NOMO-1 treated with dmso at 0.1 percent for 144 hours (cell line): ENCODE results near the gene AGTPBP1.
A peak's percentile ranks its signal among the peaks of the same experiment; 100 is the strongest.
"Not testable (repeated sequence)": the region's sequence is repeated elsewhere in the genome, so short reads cannot be mapped to it uniquely, and the experiment has no call there.

Experiments used
- DNase-seq: peaks from one replicate; lab custom pipeline; 2025; ENCODE audit not compliant: unreplicated experiment; lab: John Stamatoyannopoulos, UW

The AGTPBP1 gene

DNA sequence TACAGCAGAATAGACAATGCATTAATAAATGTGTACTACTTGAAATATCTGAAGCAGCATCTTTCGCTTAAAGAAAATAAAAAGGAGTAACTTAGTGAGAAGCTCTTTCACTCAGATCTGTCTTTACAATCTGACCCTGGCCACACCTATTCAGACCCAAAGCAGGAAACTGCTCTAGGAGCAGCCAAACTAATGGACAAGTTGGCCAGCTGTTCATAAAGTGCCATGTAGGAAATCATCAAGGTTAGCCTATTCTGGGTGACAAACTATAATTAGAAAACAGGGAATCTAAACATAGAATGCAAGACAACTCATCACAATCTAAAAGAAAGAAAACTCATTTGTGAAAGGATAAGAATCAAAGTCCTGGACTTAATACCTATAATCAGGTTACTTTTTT, 101.3 kb downstream of the AGTPBP1 start:
- DNase-seq: no peak

GRCh38 chr9:85639675-85640186, 102.0 kb downstream of the AGTPBP1 start:
- no peak for DNase-seq

- no peak for DNase-seq
These were observed 109.9 kb downstream of the AGTPBP1 start for GRCh38 chr9:85631809-85632208.

GRCh38 chr9:85630676-85631075, 111.1 kb downstream of the AGTPBP1 start:
- DNase-seq: no peak

DNA sequence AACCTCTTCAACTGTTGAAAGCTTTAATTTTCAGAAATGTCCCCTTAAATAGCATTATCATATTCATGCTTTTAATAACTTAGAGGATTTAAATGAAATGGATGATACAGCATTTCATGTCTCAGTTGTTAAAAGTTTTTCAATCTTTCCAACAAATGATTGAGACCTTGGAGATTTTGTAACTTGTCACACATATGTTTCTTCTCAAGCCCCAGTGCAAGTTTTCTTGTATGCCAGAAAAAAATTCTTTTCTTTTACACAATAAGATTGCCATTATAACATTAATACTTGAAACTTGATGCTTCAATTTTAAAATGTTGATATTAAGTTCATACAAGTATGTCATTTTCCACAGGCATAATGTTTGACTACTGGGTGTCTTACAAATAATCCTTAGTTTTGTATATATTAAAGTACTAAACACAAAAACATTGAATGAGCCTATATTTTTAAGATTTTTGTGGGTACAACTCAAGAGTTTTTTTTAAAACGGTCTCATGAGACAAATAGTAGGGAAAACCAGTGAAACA, 124.5 kb downstream of the AGTPBP1 start:
- DNase-seq: no peak

DNA sequence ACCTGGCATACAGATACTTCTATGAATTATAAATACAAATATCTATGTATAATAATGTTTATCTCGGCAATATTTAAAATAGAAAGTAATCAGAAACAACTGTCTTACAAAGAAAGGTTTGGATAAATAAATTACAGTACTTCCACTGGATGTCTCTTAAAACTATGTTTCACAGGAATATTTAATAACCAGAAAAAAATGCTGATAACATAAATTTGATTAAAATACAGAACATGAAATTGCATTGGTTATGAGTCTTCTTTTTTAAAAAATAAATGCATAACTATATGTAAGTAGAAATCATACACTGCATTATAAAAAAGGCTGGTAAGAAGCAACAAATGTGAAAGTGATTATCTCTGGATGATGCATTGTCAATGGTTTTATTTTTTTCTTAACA, 126.0 kb downstream of the AGTPBP1 start:
- DNase-seq: no peak

GRCh38 chr9:85610074-85610860, 131.5 kb downstream of the AGTPBP1 start:
- peak; percentile 2 for DNase-seq

DNA sequence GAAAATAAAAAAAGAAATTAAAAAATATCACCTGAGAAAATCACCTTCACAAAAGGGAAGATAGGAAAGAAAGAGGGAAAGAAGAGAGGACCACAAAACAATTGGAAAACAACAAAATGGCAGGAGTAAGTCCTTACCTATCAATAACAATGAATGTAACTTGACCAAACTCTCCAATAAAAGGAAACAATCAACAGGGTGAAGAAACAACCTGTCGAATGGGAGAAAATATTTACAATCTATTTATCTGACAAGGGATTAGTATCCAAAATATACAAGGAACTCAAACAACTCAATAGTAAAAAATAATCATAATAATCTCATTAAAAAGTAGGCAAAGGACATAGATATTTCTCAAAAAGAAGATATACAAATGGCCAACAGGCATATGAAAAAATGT, 135.8 kb downstream of the AGTPBP1 start:
- DNase-seq: no peak

GRCh38 chr9:85603936-85604335, 137.8 kb downstream of the AGTPBP1 start:
- DNase-seq: no peak

GRCh38 chr9:85602742-85603141, 139.0 kb downstream of the AGTPBP1 start:
- DNase-seq: no peak

DNA sequence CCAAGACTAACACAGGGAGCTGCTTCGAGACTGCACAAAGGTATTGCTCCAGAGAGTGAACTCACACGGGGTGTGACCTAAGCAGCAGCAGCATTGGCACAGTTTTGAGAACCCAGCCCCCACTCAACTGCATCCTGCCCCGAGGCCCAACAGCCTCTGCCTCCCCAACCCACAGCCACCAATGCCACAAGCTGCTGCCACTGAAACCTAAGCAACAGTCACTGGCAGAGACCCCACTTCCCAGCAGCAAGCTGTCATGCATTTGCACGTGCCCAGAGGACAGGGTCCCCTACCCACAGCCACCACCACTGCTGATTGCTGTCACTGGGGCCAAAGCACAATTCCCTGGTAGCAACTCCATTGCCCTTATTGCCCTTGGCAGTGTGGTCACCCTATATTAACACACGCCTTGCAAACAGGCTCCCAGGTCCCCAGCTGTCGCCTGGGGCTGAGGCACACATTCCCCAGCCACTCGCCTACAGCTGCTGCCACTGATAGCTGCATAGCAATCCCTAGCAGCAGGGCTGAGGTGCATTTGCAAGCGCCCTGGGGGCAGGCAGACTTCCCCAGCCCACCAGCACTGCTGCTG, 141.0 kb downstream of the AGTPBP1 start:
- DNase-seq: no peak

- no peak for DNase-seq
These were observed 142.1 kb downstream of the AGTPBP1 start for GRCh38 chr9:85599540-85600105.

DNA sequence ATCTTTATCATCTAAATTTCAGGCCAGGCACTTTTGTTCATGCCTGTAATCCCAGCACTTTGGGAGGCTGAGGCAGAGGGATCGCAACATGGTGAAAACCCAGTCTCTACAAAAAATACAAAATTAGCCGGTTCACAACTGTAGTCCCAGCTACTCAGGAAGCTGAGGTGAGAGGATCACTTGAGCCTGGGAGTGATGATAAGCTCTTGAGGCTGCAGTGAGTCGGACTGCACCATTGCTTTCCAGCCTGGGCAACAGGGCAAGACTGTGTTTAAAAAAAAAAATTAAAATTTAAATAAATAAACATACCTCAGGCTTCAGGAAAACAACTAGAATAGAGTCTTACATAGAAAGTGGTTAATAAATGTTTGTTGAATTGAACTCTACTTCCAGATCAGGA, 147.4 kb downstream of the AGTPBP1 start:
- DNase-seq: no peak

GRCh38 chr9:85586684-85587083, 155.1 kb downstream of the AGTPBP1 start:
- no peak for DNase-seq

- no peak for DNase-seq
These were observed 164.3 kb downstream of the AGTPBP1 start for GRCh38 chr9:85577353-85577952.

- no peak for DNase-seq
These were observed 165.9 kb downstream of the AGTPBP1 start for GRCh38 chr9:85575868-85576267.

DNA sequence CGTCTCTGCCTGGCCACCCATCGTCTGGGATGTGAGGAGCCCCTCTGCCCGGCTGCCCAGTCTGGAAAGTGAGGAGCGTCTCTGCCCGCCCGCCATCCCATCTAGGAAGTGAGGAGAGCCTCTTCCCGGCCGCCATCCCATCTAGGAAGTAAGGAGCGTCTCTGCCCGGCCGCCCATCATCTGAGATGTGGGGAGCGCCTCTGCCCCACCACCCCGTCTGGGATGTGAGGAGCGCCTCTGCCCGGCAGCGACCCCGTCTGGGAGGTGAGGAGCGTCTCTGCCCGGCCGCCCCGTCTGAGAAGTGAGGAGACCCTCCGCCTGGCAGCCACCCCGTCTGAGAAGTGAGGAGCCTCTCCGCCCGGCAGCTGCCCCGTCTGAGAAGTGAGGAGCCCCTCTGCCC, 168.2 kb downstream of the AGTPBP1 start:
- DNase-seq: not testable (repeated sequence)

DNA sequence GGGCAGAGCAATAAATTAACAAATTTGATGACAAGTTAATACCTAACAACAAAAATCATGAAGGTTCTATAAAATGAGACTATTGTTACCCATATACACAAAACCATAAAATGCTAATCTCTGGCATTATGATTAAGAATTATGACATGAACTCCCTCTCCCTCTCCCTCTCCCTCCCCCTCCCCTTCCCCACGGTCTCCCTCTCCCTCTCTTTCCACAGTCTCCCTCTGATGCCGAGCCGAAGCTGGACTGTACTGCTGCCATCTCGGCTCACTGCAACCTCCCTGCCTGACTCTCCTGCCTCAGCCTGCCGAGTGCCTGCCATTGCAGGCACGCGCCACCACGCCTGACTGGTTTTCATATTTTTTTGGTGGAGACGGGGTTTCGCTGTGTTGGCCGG, 168.8 kb downstream of the AGTPBP1 start:
- not testable (repeated sequence) for DNase-seq

DNA sequence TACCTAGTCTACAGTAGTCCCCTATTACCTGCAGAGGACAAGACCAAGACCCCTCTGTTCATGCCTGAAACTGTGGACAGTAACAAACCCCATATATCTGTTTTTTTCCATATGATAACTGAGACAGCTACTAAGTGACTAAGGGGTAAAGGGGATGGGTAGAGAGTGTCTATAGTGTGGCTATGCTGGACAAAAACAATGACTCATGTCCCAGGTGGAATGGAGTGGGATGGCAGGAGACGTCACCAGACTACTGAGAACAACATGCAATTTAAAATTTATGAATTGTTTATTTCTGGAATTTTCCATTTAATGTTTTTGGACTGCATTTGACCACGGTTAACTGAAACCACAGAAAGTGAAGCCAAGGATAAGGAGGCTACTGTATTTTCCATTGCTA, 171.8 kb downstream of the AGTPBP1 start:
- DNase-seq: no peak

GRCh38 chr9:85559526-85559925, 182.2 kb downstream of the AGTPBP1 start:
- no peak for DNase-seq

DNA sequence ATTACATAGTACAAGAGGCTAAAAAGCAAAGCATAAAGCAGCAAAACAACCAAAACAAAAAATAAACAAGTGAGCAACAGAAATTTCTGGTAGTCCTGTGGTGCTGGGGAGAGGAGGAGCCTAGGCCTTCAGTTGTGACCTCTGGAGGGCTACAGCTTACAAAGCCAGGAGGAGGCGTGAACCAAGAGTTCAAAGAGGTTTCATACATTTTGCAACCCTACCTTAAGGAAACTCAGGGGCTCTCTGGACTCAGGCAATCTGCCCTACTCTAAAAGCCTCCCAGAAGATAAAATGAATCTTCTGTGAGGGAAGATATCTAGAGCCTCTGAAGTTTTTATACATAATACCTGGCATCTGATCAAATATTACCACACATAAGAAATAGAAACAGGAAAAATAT, 187.4 kb downstream of the AGTPBP1 start:
- no peak for DNase-seq

DNA sequence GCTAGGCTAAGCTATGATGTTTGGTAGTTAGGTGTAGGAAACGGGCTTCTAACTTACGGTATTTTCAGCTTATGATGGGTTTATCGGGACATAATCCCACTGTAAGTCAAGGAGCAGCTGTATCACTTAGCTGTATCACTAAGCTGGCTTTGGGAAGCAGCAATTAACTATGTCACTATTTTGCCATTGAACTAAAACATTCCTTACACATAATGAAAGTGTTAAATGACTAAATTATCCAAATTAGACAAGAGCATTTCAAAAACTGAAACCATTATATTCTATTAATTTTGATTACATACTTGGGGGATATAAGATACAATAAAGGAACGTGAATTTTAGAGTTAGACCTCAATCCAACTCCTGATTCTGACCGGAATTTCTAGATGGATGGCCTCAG, 188.3 kb downstream of the AGTPBP1 start:
- DNase-seq: no peak
